ENCODE measurements around the gene CASQ2. TPM values are rescaled to one million over a fixed set of nuclear protein-coding genes. Genes with fewer than 3 reads are reported as not detected.

Gene CASQ2
- total RNA-seq, 1 experiment from 2014 or later: not detected

GRCh38 chr1:115665319-115666096 lies 103.0 kb downstream of the CASQ2 start:
- Histone ChIP-seq H3K27ac (ENCODE audit: low read depth, low read length) (no peak overlapping the region), H3K9ac (ENCODE audit: low read length) (no peak overlapping the region), H3K9me2 (ENCODE audit: insufficient read depth) (no peaks in the 10 kb centered on the region), H3K79me2 (ENCODE audit: insufficient read depth, low read length) (peaks cover 15% of the 10 kb centered on the region), H3K4me3 (replicated peaks in 1 of 2; ENCODE audit: low read depth in 1 of 2, low read length in 2 of 2) (no peak overlapping the region), H3K27me3 (ENCODE audit: insufficient read depth, low read length) (no peaks in the 10 kb centered on the region), H2AFZ (ENCODE audit: low read depth, low read length, poor library complexity, severe bottlenecking) (no peak overlapping the region), H3K4me1 (ENCODE audit: control insufficient read depth in 1 of 2, insufficient read depth in 2 of 2, low read length in 2 of 2) (peaks cover 49 to 60% of the 10 kb centered on the region in 2 experiments), H3K4me2 (ENCODE audit: low read length) (peak overlapping the region; percentile 51), H3K9me3 (ENCODE audit: control insufficient read depth in 1 of 2, insufficient read depth in 1 of 2, low read depth in 1 of 2, low read length in 2 of 2) (no peaks in the 10 kb centered on the region), H4K20me1 (ENCODE audit: insufficient read depth) (peaks cover 1% of the 10 kb centered on the region; the same call in 1 of the 2 replicates), H3K36me3 (ENCODE audit: control insufficient read depth in 1 of 2, insufficient read depth in 2 of 2, low read length in 2 of 2) (peaks cover 10 to 26% of the 10 kb centered on the region in 2 experiments)
- ATAC-seq (peak; percentile 33), DNase-seq (ENCODE audit: low read depth, low spot score) (no peak)
- intact Hi-C loops (cut with micrococcal nuclease): no loop called here
- ChIA-PET POLR2A (no interaction called here), RAD21 (ENCODE audit: low non-redundant PET in 1 of 2, low total read pairs in 2 of 2, uncharacterized antibody in 2 of 2, unreplicated experiment in 2 of 2) (no interaction called here), CTCF (no interaction called here)
- TF ChIP-seq EZH2phosphoT487 (IDR thresholded peaks at IDR 0.05; ENCODE audit: borderline replicate concordance): no peak
- TF ChIP-seq CEBPB (IDR thresholded peaks at IDR 0.05; ENCODE audit: low read depth): no peak
- no peak for TF ChIP-seq EGR1 (IDR thresholded peaks at IDR 0.05; ENCODE audit: low read depth)
- TF ChIP-seq YY1 (IDR thresholded peaks at IDR 0.05; ENCODE audit: extremely low read depth, insufficient replicate concordance, low read depth, low read length): no peak
- TF ChIP-seq SIN3A (IDR thresholded peaks at IDR 0.05; ENCODE audit: low read depth): no peak
- no peak for TF ChIP-seq CTCF (IDR thresholded peaks at IDR 0.05 in 2 of 3, conservative IDR thresholded peaks at IDR 0.05 in 1 of 3; ENCODE audit: borderline replicate concordance in 1 of 3, insufficient read depth in 1 of 3, low read depth in 2 of 3, low read length in 2 of 3)
- TF ChIP-seq, protein P1, sequence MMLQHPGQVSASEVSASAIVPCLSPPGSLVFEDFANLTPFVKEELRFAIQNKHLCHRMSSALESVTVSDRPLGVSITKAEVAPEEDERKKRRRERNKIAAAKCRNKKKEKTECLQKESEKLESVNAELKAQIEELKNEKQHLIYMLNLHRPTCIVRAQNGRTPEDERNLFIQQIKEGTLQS (IDR thresholded peaks at IDR 0.05): no peak
- TF ChIP-seq SP1 (IDR thresholded peaks at IDR 0.05; ENCODE audit: low read depth): no peak
- TF ChIP-seq CBX3 (IDR thresholded peaks at IDR 0.05; ENCODE audit: low read depth): no peak
- TF ChIP-seq SRF (IDR thresholded peaks at IDR 0.05; ENCODE audit: low read depth): no peak
- TF ChIP-seq ZNF274 (IDR thresholded peaks at IDR 0.05; ENCODE audit: low read depth, low read length): no peak
- TF ChIP-seq ZFX (IDR thresholded peaks at IDR 0.05): no peak
- TF ChIP-seq ELF1 (IDR thresholded peaks at IDR 0.05; ENCODE audit: borderline replicate concordance, low read depth): no peak
- TF ChIP-seq RAD21 (IDR thresholded peaks at IDR 0.05; ENCODE audit: low read depth): no peak
- TF ChIP-seq REST (IDR thresholded peaks at IDR 0.05; ENCODE audit: low read depth): no peak
- no peak for TF ChIP-seq TCF7L2 (IDR thresholded peaks at IDR 0.05; ENCODE audit: borderline replicate concordance, extremely low read depth, insufficient read depth, insufficient read length)
- no peak for TF ChIP-seq FOSL1 (IDR thresholded peaks at IDR 0.05; ENCODE audit: low read depth)
- no TSS peak for BruUV-seq (replicated peaks)
